KOPT-K1 (cell line): Measurements from ENCODE around the gene TENT4A.

ENCODE experiments used
- H3K27ac ChIP-seq: fragments of 200-600 bp; sonication (generic); 2 replicates; pipeline ENCODE4 v1.5.1; 2016; ENCODE audit warnings: antibody characterized with exemption, mild to moderate bottlenecking, low read depth, low read length; ENCODE audit not compliant: poor library complexity, severe bottlenecking
- H3K36me3 ChIP-seq: fragments of 200-600 bp; sonication (generic); 2 replicates; pipeline ENCODE4 v1.5.1; 2017; ENCODE audit warnings: antibody characterized with exemption, mild to moderate bottlenecking, low read length, moderate library complexity; ENCODE audit not compliant: insufficient read depth
- H3K9me3 ChIP-seq: fragments of 200-600 bp; sonication (generic); 2 replicates; pipeline ENCODE4 v1.5.1; 2017; ENCODE audit warnings: antibody characterized with exemption, low read length, mild to moderate bottlenecking; ENCODE audit not compliant: insufficient read depth, poor library complexity, severe bottlenecking

TENT4A gene

DNA sequence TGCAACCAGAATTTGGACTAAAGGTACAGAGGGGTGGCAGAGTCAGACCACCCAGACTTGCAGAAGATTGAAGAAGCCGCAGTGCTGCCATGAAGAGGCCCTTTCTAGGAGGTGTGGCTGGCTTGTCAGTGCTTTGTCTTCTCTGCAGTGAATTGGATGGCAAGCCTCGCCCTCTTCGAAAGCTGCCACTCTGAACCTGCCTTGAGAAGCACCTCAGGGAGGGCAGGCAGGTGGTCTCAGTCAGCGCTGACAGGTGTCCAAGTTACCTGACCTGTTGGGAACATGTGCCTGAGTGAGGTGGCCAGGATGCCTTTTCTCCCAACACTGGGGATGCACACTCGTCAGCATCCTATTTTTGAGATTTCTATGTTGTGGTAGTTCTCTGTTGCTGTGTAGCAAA is 6.2 kb downstream of the TENT4A start:
- Histone ChIP-seq H3K36me3 (peaks cover 62% of the 10 kb centered on the region), H3K27ac (no peak overlapping the region), H3K9me3 (no peaks in the 10 kb centered on the region)

DNA sequence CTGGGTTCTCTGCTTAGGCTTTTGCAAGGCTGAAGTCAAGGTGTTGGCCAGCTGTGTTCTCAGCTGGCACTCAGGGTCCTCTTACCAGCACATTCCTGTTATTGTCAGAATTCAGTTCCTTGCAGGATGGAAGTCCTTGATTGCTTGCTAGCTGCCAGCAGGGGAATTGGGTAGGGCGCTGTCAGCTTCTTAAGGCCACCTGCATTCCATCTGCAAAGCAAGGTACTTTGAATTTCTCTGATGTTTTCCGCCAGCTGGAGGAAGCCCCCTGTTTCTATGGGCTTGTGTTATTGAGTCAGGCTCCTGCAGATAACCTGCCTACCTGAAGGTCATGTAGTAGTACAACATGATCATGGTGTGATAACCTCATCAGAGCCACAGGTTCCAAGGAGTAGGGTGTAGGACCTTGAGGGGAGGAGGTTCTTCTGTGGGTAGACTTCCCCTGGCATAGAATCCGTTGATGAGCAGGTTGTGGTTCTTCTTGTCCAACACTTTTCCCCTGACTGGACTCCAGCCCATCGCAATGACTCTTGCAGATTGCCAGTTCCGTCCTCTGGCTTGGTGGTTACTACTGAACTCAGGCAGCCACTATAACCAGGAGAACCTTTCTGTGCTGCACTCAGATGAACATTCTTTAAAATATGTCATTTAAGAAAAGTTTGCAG is 6.8 kb downstream of the TENT4A start:
- H3K27ac ChIP-seq = no peak overlapping the region
- H3K9me3 ChIP-seq = no peaks in the 10 kb centered on the region
- peaks cover 67% of the 10 kb centered on the region for H3K36me3 ChIP-seq

DNA sequence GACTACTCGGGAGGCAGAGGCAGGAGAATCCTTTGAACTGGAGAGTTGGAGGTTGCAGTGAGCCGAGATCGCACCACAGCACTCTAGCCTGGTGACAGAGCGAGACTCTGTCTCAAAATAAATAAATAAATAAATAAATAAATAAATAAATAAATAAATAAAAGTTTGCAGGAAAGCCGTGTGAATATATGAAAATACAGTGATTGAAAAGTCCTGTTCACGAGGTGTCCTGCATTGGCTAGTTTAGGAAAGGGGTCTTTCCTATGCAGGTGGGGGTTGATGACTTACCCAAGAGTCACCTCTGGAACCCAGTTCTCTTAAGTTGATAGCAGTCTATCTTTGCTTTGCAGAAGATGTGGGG is 7.3 kb downstream of the TENT4A start:
- H3K27ac ChIP-seq = no peak overlapping the region
- peaks cover 70% of the 10 kb centered on the region for H3K36me3 ChIP-seq
- no peaks in the 10 kb centered on the region for H3K9me3 ChIP-seq

DNA sequence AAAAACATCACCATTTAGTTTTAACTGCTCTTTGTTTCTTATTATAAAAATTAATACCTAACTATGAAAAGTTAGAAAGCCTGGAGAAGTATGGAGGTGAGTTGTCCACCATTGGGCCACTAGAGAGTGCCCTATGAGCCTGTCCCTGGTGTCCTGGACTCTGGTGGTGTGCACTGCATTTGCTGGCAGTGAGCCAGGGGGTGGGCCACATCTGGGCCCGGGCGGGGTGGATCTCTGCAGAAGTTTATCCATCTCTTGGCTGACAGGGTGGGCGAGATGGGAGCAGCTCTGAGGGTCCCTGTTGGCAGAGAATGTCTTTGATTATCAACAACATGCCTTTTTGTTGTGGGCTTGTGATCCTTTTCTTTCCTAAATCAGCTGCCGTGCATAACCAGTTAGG is 8.2 kb downstream of the TENT4A start:
- H3K27ac ChIP-seq = peak overlapping the region; percentile 26
- H3K9me3 ChIP-seq = no peaks in the 10 kb centered on the region
- H3K36me3 ChIP-seq = peaks cover 74% of the 10 kb centered on the region

DNA sequence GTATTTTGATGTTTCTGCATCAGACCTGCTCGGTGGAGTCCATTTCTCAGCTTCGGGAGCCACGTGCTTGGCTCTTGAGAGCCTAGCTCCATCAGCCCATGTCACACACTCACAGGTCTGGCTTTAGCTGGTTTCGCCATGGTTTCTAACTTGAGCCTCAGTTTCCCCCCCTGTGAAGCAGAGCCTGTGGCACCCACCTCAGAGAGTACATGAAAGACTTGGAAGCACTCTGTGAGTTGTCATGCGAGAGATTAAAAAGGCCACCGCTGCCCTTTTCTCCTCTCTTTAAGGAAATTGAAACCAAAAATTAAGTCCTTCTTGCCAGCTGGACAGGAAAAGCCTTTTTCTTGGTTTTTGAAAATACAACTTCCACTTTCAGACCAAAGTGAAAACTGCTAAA is 8.8 kb downstream of the TENT4A start:
- H3K36me3 ChIP-seq = peaks cover 74% of the 10 kb centered on the region

DNA sequence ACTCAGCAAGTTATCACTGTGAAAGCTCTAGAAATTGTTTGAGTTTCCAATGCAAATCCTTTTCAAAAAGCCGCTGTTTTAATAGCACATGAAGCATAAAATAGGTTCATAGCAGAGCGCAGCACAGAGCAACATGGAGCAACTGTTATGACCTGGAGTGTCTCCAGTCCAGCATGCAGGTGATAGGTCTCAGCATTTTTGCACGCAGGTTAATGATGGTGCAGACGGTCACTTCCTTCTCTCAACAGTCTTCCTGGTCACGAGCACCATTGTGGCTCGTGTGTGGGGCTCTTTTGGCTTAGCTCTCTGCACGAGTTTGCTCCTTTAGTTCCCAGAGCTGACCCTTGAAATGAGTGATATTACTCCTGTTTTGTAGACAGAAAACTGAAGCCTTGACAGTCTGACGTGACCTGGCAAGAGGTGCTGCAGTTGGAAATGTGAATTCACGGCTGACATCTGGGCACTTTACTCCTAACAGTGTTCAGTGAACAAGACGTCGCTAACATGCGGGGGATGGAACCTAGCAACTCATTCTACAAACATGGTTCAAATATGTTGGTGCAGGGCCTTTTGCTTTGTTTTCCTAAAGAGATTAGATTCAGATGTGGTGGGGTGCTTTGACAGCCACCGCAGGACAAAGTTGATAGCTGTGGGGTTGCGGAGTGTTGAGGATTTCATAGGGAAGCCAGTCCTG is 10.0 kb downstream of the TENT4A start:
- H3K27ac ChIP-seq = no peak overlapping the region
- no peaks in the 10 kb centered on the region for H3K9me3 ChIP-seq
- H3K36me3 ChIP-seq = peaks cover 62% of the 10 kb centered on the region

More for the DNA sequence above, 8.8 kb downstream of the TENT4A start:
- Histone ChIP-seq H3K9me3 (no peaks in the 10 kb centered on the region), H3K27ac (peak overlapping the region; percentile 26)

DNA sequence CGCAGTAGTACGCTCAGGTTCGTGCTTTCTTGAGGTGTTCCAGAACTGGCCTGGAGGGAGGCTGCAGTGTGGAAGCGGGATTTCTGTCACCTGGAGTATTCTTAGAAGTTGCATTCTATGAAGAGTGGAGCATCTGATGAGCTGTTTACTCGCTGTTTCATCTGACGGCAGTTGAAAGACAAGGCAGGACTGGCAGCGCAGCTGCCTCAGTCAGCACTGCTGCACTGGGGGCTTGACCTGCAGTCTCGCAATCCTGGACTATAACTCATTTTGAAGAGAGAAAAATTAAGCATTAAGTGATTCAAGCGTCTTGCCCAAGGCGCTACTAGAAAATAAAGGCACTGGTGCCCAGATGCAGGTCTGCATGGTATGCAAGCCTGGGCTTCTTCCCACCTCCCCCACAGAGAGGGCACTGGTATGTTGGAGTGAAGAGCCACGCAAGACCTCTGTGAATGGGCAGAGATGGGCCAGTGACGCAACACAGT is 10.6 kb downstream of the TENT4A start:
- no peak overlapping the region for H3K27ac ChIP-seq
- H3K36me3 ChIP-seq = peaks cover 56% of the 10 kb centered on the region
- no peaks in the 10 kb centered on the region for H3K9me3 ChIP-seq

DNA sequence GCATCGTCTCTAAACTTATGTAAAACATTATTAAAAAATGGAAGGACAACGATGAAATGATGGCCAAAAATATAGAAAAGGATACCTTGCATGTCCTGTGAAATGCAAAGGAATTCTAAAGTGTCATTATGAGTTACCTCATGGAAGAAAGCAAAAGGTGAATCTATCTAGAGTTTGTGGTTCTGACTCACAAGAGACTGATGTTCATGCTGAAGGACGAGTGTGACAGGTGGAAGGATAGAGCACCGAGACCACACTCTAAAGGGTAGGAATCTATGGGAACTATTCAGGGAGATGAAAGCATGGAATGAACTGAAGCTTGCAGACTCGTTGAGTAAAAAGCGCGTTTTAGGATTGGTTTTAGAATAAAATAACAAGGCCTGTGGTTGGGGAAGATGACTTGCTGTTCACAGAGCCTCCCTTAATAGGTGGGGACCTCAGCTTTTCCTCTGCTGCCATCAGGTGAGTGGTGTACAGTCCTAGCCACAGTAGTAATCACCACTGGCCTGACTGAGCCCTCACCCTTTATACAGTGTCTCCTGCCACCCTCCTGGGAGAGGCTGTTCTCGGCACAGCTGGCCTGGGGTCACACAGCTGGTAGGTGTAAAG is 11.2 kb downstream of the TENT4A start:
- no peaks in the 10 kb centered on the region for H3K9me3 ChIP-seq
- H3K27ac ChIP-seq = no peak overlapping the region
- H3K36me3 ChIP-seq = peaks cover 53% of the 10 kb centered on the region

DNA sequence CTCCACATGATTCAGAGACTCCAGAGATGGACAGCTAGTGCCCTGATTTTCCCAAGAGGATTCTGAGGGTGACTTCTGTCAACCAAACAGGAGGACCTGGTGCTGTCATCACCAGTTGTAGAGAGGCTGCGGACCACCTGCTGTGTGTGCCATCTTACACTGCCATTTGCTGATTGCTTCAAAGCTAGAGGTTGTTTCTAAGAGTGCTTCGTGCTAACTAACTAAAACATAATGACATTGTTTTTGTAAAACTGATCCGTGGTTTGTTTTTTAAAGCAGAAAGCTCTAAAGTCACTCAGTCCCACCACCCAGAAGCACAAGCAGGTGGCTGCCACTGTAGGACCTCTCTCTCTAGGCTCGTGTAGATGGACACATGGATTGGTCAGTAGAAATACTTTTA is 12.2 kb downstream of the TENT4A start:
- H3K27ac ChIP-seq = no peak overlapping the region
- peaks cover 44% of the 10 kb centered on the region for H3K36me3 ChIP-seq
- H3K9me3 ChIP-seq = no peaks in the 10 kb centered on the region

DNA sequence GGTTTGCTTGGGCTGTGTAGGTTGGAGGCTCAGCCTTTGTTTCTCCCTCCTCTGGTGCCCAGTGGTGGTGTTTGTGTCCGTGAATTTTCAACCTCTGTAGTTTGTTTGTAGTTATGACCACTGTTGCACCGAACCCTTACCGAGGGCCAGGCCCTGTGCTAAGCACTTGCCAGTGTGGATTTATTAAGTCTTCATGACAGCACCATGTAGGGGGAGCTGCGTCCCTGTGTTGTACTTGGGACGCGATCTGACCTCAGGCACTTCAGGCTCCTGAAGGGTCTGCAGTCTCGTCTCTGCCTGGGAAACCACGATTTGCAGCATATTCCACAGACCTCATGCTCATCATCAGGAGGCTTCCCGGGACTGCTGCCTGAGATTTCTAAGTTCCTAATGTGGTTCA is 12.8 kb downstream of the TENT4A start:
- Histone ChIP-seq H3K9me3 (no peaks in the 10 kb centered on the region), H3K36me3 (peaks cover 42% of the 10 kb centered on the region), H3K27ac (peak overlapping the region; percentile 1)

DNA sequence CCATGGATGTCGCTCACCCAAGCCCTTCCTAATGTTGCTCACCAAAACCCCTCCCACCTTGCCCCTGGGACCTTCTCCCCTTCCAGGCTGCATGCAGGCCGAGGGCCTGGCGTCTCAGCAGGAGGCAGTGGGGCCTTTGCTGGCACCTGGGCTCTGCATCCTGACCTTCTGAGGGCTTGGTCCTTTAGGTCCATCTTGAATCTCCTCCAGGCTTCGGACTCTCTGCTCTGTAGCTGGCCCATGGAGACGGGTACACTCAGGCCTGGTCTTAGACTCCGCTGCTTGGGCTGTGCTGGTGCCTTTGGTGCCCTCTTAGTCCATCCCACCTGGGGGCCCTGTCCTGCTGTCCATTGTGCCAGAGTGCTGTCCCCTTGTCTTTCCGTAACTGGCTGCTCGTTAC is 14.0 kb downstream of the TENT4A start:
- H3K36me3 ChIP-seq = peaks cover 50% of the 10 kb centered on the region
- peak overlapping the region; percentile 53 for H3K27ac ChIP-seq
- no peaks in the 10 kb centered on the region for H3K9me3 ChIP-seq

DNA sequence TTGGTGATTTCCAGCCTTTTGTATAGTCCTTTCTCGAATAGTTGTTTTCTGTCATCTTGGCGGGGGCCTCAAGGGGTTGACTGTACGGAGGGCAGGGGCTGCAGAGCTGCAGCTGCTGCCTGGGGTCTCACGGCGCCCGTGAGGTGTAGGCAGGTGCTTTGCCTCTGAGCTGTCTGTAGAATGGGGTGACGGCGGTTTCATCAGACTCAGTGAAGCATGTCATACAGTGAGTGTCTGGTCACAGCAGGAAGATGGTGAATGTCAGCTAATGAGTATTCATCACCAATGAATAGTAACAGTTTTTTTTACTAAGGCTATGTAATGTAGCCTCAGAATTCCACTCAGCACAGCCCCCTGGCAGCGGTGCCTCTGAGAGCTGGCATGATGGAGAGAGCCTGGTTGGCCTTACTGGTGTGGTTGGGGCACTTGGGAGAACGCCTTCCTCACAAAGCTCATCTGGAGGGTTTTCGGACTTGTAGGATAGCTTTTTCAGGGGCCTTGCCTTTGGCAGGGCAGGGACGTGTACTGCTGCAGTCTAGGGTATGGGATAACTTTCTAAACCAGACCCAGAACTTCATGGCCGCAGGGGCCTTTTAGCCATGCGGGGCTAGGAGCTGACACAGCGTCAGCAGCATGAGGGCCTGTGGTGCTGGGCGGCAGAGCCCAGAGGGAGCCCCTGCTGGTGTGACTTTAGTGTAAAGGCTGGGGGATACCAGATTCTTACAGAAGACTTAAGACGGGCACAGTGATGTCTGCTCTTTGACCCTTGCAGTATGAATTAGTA is 15.0 kb downstream of the TENT4A start:
- Histone ChIP-seq H3K9me3 (no peaks in the 10 kb centered on the region), H3K36me3 (peaks cover 57% of the 10 kb centered on the region), H3K27ac (peak overlapping the region; percentile 53)

DNA sequence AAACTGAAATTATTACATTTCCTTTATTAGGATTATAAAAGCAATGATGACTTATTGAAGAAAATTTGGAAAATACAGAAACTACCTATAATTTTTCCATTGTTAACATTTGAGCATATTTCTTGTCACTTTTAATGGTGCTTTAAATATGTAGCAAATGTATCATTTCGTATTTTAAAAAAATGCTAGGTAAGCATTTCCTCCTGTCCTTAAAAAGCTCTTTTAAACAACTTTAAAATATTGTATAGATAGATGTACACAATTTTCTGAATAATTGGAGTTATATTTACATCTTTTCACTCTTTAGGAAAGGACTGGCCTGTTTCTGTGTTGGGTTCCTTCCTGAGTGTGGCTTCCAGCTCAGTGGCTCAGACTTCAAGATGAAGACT is 15.6 kb downstream of the TENT4A start:
- H3K36me3 ChIP-seq = peaks cover 57% of the 10 kb centered on the region

DNA sequence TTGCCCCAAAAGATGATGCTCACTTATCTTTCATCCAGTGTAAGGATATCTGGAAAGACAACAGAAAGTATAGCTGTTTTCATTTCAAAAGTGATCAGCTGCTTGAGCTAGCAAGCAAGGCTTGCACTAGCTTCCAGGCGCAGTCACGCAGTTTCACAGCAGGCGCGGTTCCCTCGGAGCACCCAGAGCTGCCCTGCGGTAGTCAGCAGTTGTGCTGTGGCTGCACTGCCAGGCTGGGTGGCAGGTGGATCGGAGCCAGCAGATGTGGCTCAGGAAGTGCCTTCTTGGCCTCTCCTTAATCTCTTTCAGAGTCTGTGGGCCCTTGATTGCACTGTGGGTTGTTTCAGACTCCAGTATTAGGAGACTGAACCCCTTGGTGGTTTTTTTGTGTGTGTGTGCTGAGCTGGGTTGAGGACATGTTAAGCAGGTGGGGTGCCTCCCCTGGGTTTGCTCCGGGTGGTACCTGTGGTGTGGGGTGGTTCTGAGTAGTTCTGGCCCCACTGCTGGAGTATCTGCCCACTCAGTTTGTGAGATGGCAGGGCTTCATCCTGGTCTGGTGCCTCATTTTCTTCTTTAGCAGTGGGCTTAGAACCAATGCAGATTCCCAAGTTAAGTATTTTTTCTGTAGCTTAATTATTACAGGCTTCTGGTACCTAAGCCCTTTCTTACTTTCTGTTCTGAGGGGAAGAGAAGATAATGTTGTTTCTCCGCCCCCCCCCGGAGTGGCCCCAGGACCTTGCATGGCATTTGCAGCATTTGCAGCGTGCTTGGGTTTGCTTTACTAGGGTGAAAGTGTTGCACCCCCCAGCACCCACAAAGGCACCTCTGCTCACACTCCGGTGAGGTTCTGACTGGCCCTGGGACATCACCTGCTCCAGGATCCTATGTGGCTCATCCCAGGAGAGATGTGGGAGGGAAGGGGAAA is 16.4 kb downstream of the TENT4A start:
- H3K9me3 ChIP-seq = no peaks in the 10 kb centered on the region
- peaks cover 55% of the 10 kb centered on the region for H3K36me3 ChIP-seq
- H3K27ac ChIP-seq = peak overlapping the region; percentile 58

More for the DNA sequence above, 15.6 kb downstream of the TENT4A start:
- Histone ChIP-seq H3K9me3 (no peaks in the 10 kb centered on the region), H3K27ac (peak overlapping the region; percentile 58)
